H9 (cell line): Measurements from ENCODE around the gene CFAP299. TPM values are rescaled to one million over a fixed set of nuclear protein-coding genes. Genes with fewer than 3 reads are reported as not detected.

Experiments
- DNase-seq: peaks from one replicate; pipeline ENCODE4 v3.0.0-alpha.2; 2017
- H2AFZ ChIP-seq: one replicate; pipeline ENCODE4 v1.6.1; 2013; ENCODE audit warnings: mild to moderate bottlenecking, low read length, control low read depth, moderate library complexity
- H2AK5ac ChIP-seq: 2 replicates; pipeline ENCODE4 v1.6.1; 2013; ENCODE audit warnings: low read length, control low read depth, mixed read lengths; ENCODE audit not compliant: insufficient read length
- H2BK120ac ChIP-seq: one replicate; pipeline ENCODE4 v1.6.1; 2013; ENCODE audit warnings: low read depth, mild to moderate bottlenecking, low read length, control low read depth, inconsistent platforms; ENCODE audit not compliant: poor library complexity, severe bottlenecking
- H2BK12ac ChIP-seq: 2 replicates; pipeline ENCODE4 v1.6.1; 2013; ENCODE audit warnings: low read length, control low read depth, mixed read lengths, low read depth; ENCODE audit not compliant: insufficient read length
- H2BK15ac ChIP-seq: 2 replicates; pipeline ENCODE4 v1.6.1; 2013; ENCODE audit warnings: low read depth, low read length, control low read depth
- H2BK20ac ChIP-seq: one replicate; pipeline ENCODE4 v1.6.1; 2013; ENCODE audit warnings: low read depth, mild to moderate bottlenecking, low read length, control low read depth, inconsistent platforms; ENCODE audit not compliant: poor library complexity, severe bottlenecking
- H2BK5ac ChIP-seq: 2 replicates; pipeline ENCODE4 v1.6.1; 2013; ENCODE audit warnings: low read length, control low read depth, mixed read lengths; ENCODE audit not compliant: insufficient read length
- H3K14ac ChIP-seq: 2 replicates; pipeline ENCODE4 v1.6.1; 2013; ENCODE audit warnings: low read length, control low read depth; ENCODE audit not compliant: insufficient read depth
- H3K18ac ChIP-seq: 2 replicates; pipeline ENCODE4 v1.6.1; 2013; ENCODE audit warnings: low read depth, mild to moderate bottlenecking, mixed read lengths, low read length, control low read depth; ENCODE audit not compliant: insufficient read length
- H3K23ac ChIP-seq: 2 replicates; pipeline ENCODE4 v1.6.1; 2013; ENCODE audit warnings: low read length, control low read depth, mixed read lengths, low read depth; ENCODE audit not compliant: insufficient read length
- H3K23me2 ChIP-seq: 2 replicates; pipeline ENCODE4 v1.6.1; 2013; ENCODE audit warnings: low read depth, mild to moderate bottlenecking, mixed read lengths, low read length, control low read depth; ENCODE audit not compliant: insufficient read length, poor library complexity, severe bottlenecking
- H3K27ac ChIP-seq: 2 replicates; pipeline ENCODE4 v1.5.1; 2013; ENCODE audit warnings: low read length, control low read depth, mixed read lengths, low read depth; ENCODE audit not compliant: insufficient read length
- H3K27me3 ChIP-seq: 2 replicates; pipeline ENCODE4 v1.6.1; 2013; ENCODE audit warnings: low read length, control low read depth, inconsistent platforms; ENCODE audit not compliant: insufficient read depth
- H3K4ac ChIP-seq: 2 replicates; pipeline ENCODE4 v1.6.1; 2013; ENCODE audit warnings: low read depth, mild to moderate bottlenecking, control low read depth, inconsistent platforms, low read length, moderate library complexity
- H3K4me1 ChIP-seq: 2 replicates; pipeline ENCODE4 v1.6.1; 2013; ENCODE audit warnings: low read length, control low read depth, inconsistent platforms; ENCODE audit not compliant: insufficient read depth
- H3K4me2 ChIP-seq: 2 replicates; pipeline ENCODE4 v1.6.1; 2013; ENCODE audit warnings: low read length, control low read depth, mixed read lengths; ENCODE audit not compliant: insufficient read length, insufficient read depth
- H3K56ac ChIP-seq: 2 replicates; pipeline ENCODE4 v1.6.1; 2013; ENCODE audit warnings: low read depth, mild to moderate bottlenecking, mixed read lengths, low read length, control low read depth; ENCODE audit not compliant: insufficient read length
- H3K79me1 ChIP-seq: 2 replicates; pipeline ENCODE4 v1.6.1; 2013; ENCODE audit warnings: low read depth, mild to moderate bottlenecking, moderate library complexity, low read length, control low read depth, inconsistent platforms; ENCODE audit not compliant: insufficient read depth, poor library complexity, severe bottlenecking
- H3K79me2 ChIP-seq: 2 replicates; pipeline ENCODE4 v1.6.1; 2013; ENCODE audit warnings: low read length, control low read depth, inconsistent platforms; ENCODE audit not compliant: insufficient read depth
- H3K9ac ChIP-seq: 2 replicates; pipeline ENCODE4 v1.6.1; 2013; ENCODE audit warnings: low read length, control low read depth, mixed read lengths; ENCODE audit not compliant: insufficient read length; ENCODE audit errors: extremely low read depth
- H3K9me3 ChIP-seq: one replicate; pipeline ENCODE4 v1.6.1; 2013; ENCODE audit warnings: low read depth, low read length, inconsistent platforms; ENCODE audit not compliant: control insufficient read depth
- H3T11ph ChIP-seq: one replicate; pipeline ENCODE4 v1.6.1; 2013; ENCODE audit warnings: mild to moderate bottlenecking, low read length, control low read depth, inconsistent platforms
- H4K20me1 ChIP-seq: one replicate; pipeline ENCODE4 v1.6.1; 2013; ENCODE audit not compliant: control insufficient read depth, insufficient read length, insufficient read depth
- H4K5ac ChIP-seq: 2 replicates; pipeline ENCODE4 v1.6.1; 2013; ENCODE audit warnings: low read depth, mild to moderate bottlenecking, mixed read lengths, low read length, control low read depth; ENCODE audit not compliant: insufficient read length
- H4K8ac ChIP-seq: replicated peaks from 2 replicates; pipeline ENCODE4 v1.6.1; 2013; ENCODE audit warnings: low read length, control low read depth, mixed read lengths, low read depth; ENCODE audit not compliant: insufficient read length
- H4K91ac ChIP-seq: 2 replicates; pipeline ENCODE4 v1.6.1; 2013; ENCODE audit warnings: low read depth, mild to moderate bottlenecking, moderate library complexity, mixed read lengths, low read length, control low read depth; ENCODE audit not compliant: insufficient read length
- H3K27ac Mint-ChIP-seq, 3 experiments: 2 replicates in 2 of 3; 3 replicates in 1 of 3; pipeline ENCODE4 v1.8.0; 2020 to 2021; ENCODE audit warnings: mixed read lengths in 3 of 3, mild to moderate bottlenecking in 1 of 3, moderate library complexity in 1 of 3
- H3K27me3 Mint-ChIP-seq: 2 replicates; pipeline ENCODE4 v1.8.0; 2021; ENCODE audit warnings: low read depth, mild to moderate bottlenecking, moderate library complexity, mixed read lengths
- H3K36me3 Mint-ChIP-seq, 3 experiments: 2 replicates in 2 of 3; 3 replicates in 1 of 3; pipeline ENCODE4 v1.8.0; 2020 to 2021; ENCODE audit warnings: low read depth in 3 of 3, mixed read lengths in 3 of 3; ENCODE audit not compliant: insufficient read depth in 1 of 3
- H3K4me1 Mint-ChIP-seq, 2 experiments: 2 replicates each; pipeline ENCODE4 v1.8.0; 2020; ENCODE audit warnings: mixed read lengths in 2 of 2
- H3K4me3 Mint-ChIP-seq, 2 experiments: 2 replicates in 1 of 2; 3 replicates in 1 of 2; pipeline ENCODE4 v1.8.0; 2020 to 2021; ENCODE audit warnings: mild to moderate bottlenecking in 2 of 2, mixed read lengths in 2 of 2, moderate library complexity in 1 of 2
- H3K9me3 Mint-ChIP-seq, 2 experiments: 2 replicates in 1 of 2; 3 replicates in 1 of 2; pipeline ENCODE4 v1.8.0; 2020; ENCODE audit warnings: mild to moderate bottlenecking in 2 of 2, mixed read lengths in 2 of 2, moderate library complexity in 1 of 2
- total RNA-seq: library from RNA; stranded (reverse); gene quantifications from 2 replicates; pipeline ENCODE4 v1.2.1, GENCODE V29; 2021
- TF ChIP-seq, protein P1 (sequence below): fragments of 200-600 bp; sonication (generic); conservative IDR thresholded peaks from 3 replicates; pipeline ENCODE4 v1.8.0; 2021; ENCODE audit warnings: antibody characterized with exemption, mild to moderate bottlenecking

The CFAP299 gene
- total RNA-seq, 1 experiment from 2014 or later, result not detected

DNA sequence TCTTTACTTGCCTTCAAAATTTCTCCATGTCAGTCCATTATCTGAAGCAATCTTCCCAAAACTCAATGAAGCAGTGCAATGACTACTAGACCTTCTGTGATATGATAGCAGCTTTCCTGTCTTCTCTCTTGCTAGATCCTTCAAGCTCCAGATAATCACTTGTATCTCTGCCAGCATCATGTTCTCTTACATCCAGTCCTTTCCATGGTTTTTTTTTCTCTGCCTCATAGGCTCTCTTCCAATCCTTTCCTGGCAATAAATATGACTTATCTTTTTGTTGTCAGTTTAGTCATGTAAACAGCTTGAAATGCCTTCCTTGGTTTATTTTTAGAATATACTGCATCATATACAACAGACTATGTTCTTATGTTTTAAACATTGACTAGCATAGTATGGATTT lies 193.5 kb downstream of the CFAP299 start:
- H2BK20ac ChIP-seq, result no peak overlapping the region
- H3K79me2 ChIP-seq, result no peaks in the 10 kb centered on the region
- H3K4ac ChIP-seq, result no peak overlapping the region
- H3T11ph ChIP-seq, result no peak overlapping the region
- no peaks in the 10 kb centered on the region; a peak in 1 of 7 replicates for H3K36me3 Mint-ChIP-seq
- no peak overlapping the region for H3K56ac ChIP-seq
- H3K27me3 Mint-ChIP-seq, result no peaks in the 10 kb centered on the region
- H3K4me1 ChIP-seq, result no peaks in the 10 kb centered on the region; the same call in 1 of the 2 replicates
- TF ChIP-seq, protein P1, sequence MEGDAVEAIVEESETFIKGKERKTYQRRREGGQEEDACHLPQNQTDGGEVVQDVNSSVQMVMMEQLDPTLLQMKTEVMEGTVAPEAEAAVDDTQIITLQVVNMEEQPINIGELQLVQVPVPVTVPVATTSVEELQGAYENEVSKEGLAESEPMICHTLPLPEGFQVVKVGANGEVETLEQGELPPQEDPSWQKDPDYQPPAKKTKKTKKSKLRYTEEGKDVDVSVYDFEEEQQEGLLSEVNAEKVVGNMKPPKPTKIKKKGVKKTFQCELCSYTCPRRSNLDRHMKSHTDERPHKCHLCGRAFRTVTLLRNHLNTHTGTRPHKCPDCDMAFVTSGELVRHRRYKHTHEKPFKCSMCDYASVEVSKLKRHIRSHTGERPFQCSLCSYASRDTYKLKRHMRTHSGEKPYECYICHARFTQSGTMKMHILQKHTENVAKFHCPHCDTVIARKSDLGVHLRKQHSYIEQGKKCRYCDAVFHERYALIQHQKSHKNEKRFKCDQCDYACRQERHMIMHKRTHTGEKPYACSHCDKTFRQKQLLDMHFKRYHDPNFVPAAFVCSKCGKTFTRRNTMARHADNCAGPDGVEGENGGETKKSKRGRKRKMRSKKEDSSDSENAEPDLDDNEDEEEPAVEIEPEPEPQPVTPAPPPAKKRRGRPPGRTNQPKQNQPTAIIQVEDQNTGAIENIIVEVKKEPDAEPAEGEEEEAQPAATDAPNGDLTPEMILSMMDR, result no peak
- H3K18ac ChIP-seq, result no peak overlapping the region
- H4K5ac ChIP-seq, result no peak overlapping the region
- H3K9ac ChIP-seq, result no peak overlapping the region
- no peak overlapping the region for H2AK5ac ChIP-seq
- no peak overlapping the region for H3K23ac ChIP-seq
- no peak for DNase-seq
- no peak overlapping the region for H2BK120ac ChIP-seq
- no peak overlapping the region for H3K4me2 ChIP-seq
- no peak overlapping the region for H2BK15ac ChIP-seq
- H3K9me3 Mint-ChIP-seq, result no peaks in the 10 kb centered on the region
- no peak overlapping the region for H4K91ac ChIP-seq
- H3K27ac ChIP-seq, result no peak overlapping the region
- no peak overlapping the region for H3K14ac ChIP-seq
- no peaks in the 10 kb centered on the region for H3K9me3 ChIP-seq
- no peak overlapping the region for H2BK12ac ChIP-seq
- no peaks in the 10 kb centered on the region for H4K20me1 ChIP-seq
- H3K4me3 Mint-ChIP-seq, result no peak overlapping the region
- no peaks in the 10 kb centered on the region for H3K27me3 ChIP-seq
- H2AFZ ChIP-seq, result no peak overlapping the region
- no peak overlapping the region for H2BK5ac ChIP-seq
- H3K79me1 ChIP-seq, result no peaks in the 10 kb centered on the region
- H3K4me1 Mint-ChIP-seq, result peaks cover 17 to 19% of the 10 kb centered on the region in 2 experiments
- no peaks in the 10 kb centered on the region for H3K23me2 ChIP-seq
- no peak overlapping the region for H4K8ac ChIP-seq
- no peak overlapping the region for H3K27ac Mint-ChIP-seq
